Measurements from ENCODE around the gene MTX1.

Gene MTX1

GRCh38 chr1:155261493-155261851 lies 53.0 kb downstream of the MTX1 start:
- no peak for DNase-seq (ENCODE audit: low read depth, low spot score)

DNA sequence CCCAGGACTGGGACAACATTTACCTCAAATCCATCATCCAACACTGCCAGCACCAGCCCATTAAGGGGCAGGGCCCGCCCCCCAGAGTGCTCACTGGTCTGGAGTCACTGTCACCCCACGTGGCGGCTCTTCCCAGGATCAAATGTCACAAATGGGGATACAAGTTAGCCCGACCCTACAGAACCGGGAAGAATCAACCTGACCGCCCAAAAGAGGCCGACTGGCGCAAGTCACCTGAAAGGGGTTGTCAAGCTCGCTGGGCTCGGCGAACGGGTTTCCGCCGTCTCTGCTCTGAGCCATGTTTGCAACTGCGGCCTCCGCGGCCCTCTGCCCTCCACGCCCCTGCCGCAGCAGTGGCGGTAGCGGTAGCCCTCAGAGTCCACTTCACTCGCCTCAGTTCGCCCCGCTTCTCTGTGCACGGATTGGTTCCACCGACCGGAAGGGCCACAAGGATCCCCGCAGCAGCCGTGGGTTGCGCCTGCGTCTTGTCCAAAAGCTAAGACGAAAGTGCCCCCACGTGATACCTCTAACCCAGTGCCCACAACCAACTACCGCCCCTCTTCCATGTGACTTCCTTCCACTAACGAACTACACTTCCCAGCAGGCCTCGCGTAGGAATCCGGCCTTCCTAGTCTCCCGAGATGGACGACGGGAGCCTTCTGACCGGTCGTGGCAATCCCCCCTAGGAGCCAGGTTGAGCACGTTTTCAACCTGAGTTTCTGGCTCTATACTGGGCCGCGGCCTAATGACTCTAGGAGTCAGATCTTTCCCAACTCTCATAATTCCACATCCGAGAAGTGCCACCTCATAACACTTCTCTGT lies 53.6 kb downstream of the MTX1 start, which contains the start of gene SCAMP3:
TSS of gene SCAMP3 (minus strand) at position 509 of the 822 bp plus-strand sequence. CDS start at position 300, 209 bp downstream.
- DNase-seq (ENCODE audit: low read depth, low spot score) = peak; percentile 82

GRCh38 chr1:155263067-155263466 lies 54.6 kb downstream of the MTX1 start:
- DNase-seq (ENCODE audit: low read depth, low spot score) = no peak

Data from activated CD4-positive, CD25-positive, alpha-beta regulatory T cell treated with anti-CD3 and anti-CD28 coated beads, Interleukin-2, amount 50 U/mL, for 16 hours (primary cell).